Spleen (tissue), 11 donors: ENCODE results near the gene C4A. TPM values are rescaled to one million over a fixed set of nuclear protein-coding genes. Genes with fewer than 3 reads are reported as not detected.
A peak's percentile ranks its signal among the peaks of the same experiment; 100 is the strongest.
"Not testable (repeated sequence)": the region's sequence is repeated elsewhere in the genome, so short reads cannot be mapped to it uniquely, and the experiment has no call there.

Source experiments
- DNase-seq: peaks from one replicate; pipeline ENCODE4 v3.0.0-alpha.2; 2020
- H3K27ac ChIP-seq, 8 donors: fragments of 200-600 bp; sonication (generic) in 7 of 8; 1 replicate in 4 of 8; 2 replicates in 4 of 8; pipeline versions ENCODE4 v1.5.0 to v1.8.0; 2016 to 2021; ENCODE audit warnings: inconsistent platforms in 4 of 8, mild to moderate bottlenecking in 4 of 8, moderate library complexity in 1 of 8
- H3K27me3 ChIP-seq, 7 donors: fragments of 200-600 bp; sonication (generic) in 6 of 7; replicated peaks in 1 of 7; 1 replicate in 4 of 7; 2 replicates in 3 of 7; pipeline versions ENCODE4 v1.5.0 to v1.8.0; 2016 to 2021; ENCODE audit warnings: inconsistent platforms in 3 of 7, mild to moderate bottlenecking in 1 of 7
- H3K36me3 ChIP-seq, 6 donors: fragments of 200-600 bp; sonication (generic) in 5 of 6; 1 replicate in 4 of 6; 2 replicates in 2 of 6; pipeline versions ENCODE4 v1.5.0 to v1.8.0; 2016 to 2021; ENCODE audit warnings: inconsistent platforms in 2 of 6
- H3K4me1 ChIP-seq, 6 donors: fragments of 200-600 bp; sonication (generic) in 5 of 6; 1 replicate in 3 of 6; 2 replicates in 3 of 6; pipeline versions ENCODE4 v1.5.0 to v1.8.0; 2016 to 2021; ENCODE audit warnings: inconsistent platforms in 3 of 6
- H3K4me3 ChIP-seq, 8 donors: fragments of 200-600 bp; sonication (generic) in 7 of 8; 1 replicate in 4 of 8; 2 replicates in 4 of 8; pipeline versions ENCODE4 v1.5.0 to v1.8.0; 2016 to 2021; ENCODE audit warnings: inconsistent platforms in 4 of 8, mild to moderate bottlenecking in 4 of 8, moderate library complexity in 2 of 8
- H3K9me3 ChIP-seq, 8 donors: fragments of 200-600 bp; sonication (generic) in 7 of 8; 1 replicate in 4 of 8; 2 replicates in 4 of 8; pipeline versions ENCODE4 v1.5.0 to v1.8.0; 2016 to 2021; ENCODE audit warnings: inconsistent platforms in 4 of 8
- POLR2AphosphoS5 ChIP-seq, 3 donors: sonication (generic); formaldehyde crosslinking; IDR thresholded peaks; one replicate each; pipeline ENCODE4 v1.5.1; 2017; ENCODE audit warnings: antibody characterized with exemption in 3 of 3
- WGBS, 5 donors: extraction: QIAGEN DNeasy Blood & Tissue Kit in 3 of 5; methylation state at CpG; one replicate each; pipeline versions ENCODE4 v1.1.5 to v1.1.7; 2013 to 2018; 5-methylcytosine and 5-hydroxymethylcytosine counted together
- intact Hi-C: fragments of 100-400 bp; cut with DNase I; formaldehyde crosslinking; loops from one replicate; pipeline ENCODE4 v1.15.0; 2023; ENCODE audit warnings: low total_unique reads
- polyA plus RNA-seq, 3 donors: library from polyadenylated mRNA; stranded (reverse); fragments of 200-250 nt; gene quantifications; one replicate each; pipeline ENCODE4 v1.2.1, GENCODE V29; 2013
- total RNA-seq, 7 donors: library from RNA; depleted of rRNA in 3 of 7; stranded (reverse); fragments of >200 nt in 3 of 7; fragmentation: NEBNext Ultra II Directional in 4 of 7; extraction: Animal tissue kit (Norgen Biotek cat#: 25700) in 4 of 7; gene quantifications; one replicate each; pipeline versions ENCODE4 v1.1.0 to v1.2.1, GENCODE V29; 2016 to 2021
- donor health status: healthy with polysubstance abuse.
- donor health status: DM: no; HTN: no; CAD: no; lungs with moderate emphysema.
- donor health status: DM: no; HTN: no; CAD: no.
- donor health status: Bipolar disorder and iron deficiency.
- donor health status: healthy.
- donor health status: DM: no; HTN: no; CAD: no.
- donor health status: DM: yes; HTN: yes; CAD: no.

C4A gene
- total and polyA plus RNA-seq, 10 donors = 50.1 to 332 (median 116) TPM

DNA sequence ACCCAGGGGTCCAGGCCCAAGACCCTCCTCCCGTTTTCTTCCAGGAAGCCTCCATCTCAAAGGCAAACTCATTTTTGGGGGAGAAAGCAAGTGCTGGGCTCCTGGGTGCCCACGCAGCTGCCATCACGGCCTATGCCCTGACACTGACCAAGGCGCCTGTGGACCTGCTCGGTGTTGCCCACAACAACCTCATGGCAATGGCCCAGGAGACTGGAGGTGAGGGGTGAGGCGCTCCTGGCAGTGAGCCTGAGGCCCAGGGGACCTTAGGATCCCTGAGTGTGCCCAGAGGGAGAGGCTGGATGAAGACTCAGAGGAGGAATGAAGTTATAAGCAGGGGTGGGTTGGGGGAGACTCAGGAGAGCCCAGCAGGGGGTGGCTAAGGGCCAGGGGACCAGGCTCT lies 14.5 kb downstream of the C4A start:
- DNase-seq, H3K9me3 ChIP-seq, H3K27me3 ChIP-seq, H3K4me1 ChIP-seq, H3K36me3 ChIP-seq, intact Hi-C loops, H3K27ac ChIP-seq, H3K4me3 ChIP-seq: not testable (repeated sequence)
- 90 to 94% (median 94%) methylated on average over 4 to 6 of the region's 6 CpGs for WGBS, 5 donors

GRCh38 chr6:32002546-32003268 lies 20.9 kb downstream of the C4A start:
- H3K36me3 ChIP-seq, H3K4me1 ChIP-seq, DNase-seq, H3K27me3 ChIP-seq, intact Hi-C loops, H3K9me3 ChIP-seq, H3K4me3 ChIP-seq, H3K27ac ChIP-seq: not testable (repeated sequence)
- no CpG with 5 or more reads among the region's 15 CpGs for WGBS, 5 donors

GRCh38 chr6:32003301-32003700 lies 21.4 kb downstream of the C4A start:
- DNase-seq, H3K36me3 ChIP-seq, H3K4me1 ChIP-seq, H3K9me3 ChIP-seq, intact Hi-C loops, H3K4me3 ChIP-seq, H3K27ac ChIP-seq, H3K27me3 ChIP-seq: not testable (repeated sequence)
- WGBS, 5 donors = no CpG with 5 or more reads among the region's 7 CpGs

DNA sequence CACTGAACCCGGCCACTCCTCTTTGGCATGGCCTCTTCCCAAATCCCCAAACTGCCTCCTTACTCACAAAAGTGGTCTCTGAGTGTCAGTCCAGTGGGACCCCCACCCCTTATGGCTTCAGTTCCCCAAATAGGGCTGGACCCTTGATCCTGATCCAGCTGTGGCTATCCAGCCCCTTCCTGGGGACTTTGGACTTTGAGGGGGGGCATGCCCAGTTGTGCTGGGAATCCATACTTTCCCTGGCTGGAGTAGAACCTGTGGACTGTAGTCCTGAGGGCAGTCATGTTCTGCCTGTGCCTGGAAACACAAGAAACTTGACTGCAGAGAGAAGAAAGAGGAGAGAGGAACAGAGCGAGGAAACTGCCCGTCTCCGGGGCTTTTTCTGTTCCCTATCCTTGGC lies 22.5 kb downstream of the C4A start:
- H3K27me3 ChIP-seq, intact Hi-C loops, H3K4me1 ChIP-seq, H3K36me3 ChIP-seq, H3K9me3 ChIP-seq, H3K4me3 ChIP-seq: not testable (repeated sequence)
- peak; percentile 13 for DNase-seq
- H3K27ac ChIP-seq = peak overlapping the region in 3 of 8 donors; percentile 30 to 62 (median 45)
- WGBS, 5 donors = 50 to 78% (median 65%) methylated on average over 3 to 4 of the region's 4 CpGs

- H3K27me3 ChIP-seq, H3K9me3 ChIP-seq, H3K4me1 ChIP-seq, H3K4me3 ChIP-seq, intact Hi-C loops, H3K36me3 ChIP-seq: not testable (repeated sequence)
- peak overlapping the region in 5 of 8 donors; percentile 21 to 62 (median 45) for H3K27ac ChIP-seq
- peak; percentile 58 for DNase-seq
- WGBS, 5 donors = 50 to 64% (median 59%) methylated on average over 8 to 10 of the region's 13 CpGs
- TF ChIP-seq POLR2AphosphoS5 (IDR thresholded peaks at IDR 0.05) = peak in 1 of 3 donors; percentile 31
Observed at GRCh38 chr6:32004864-32005537, 23.1 kb downstream of the C4A start.

- H3K4me3 ChIP-seq, intact Hi-C loops, H3K4me1 ChIP-seq, H3K9me3 ChIP-seq, H3K27me3 ChIP-seq, H3K36me3 ChIP-seq: not testable (repeated sequence)
- DNase-seq = peak; percentile 69
- H3K27ac ChIP-seq = peak overlapping the region in 5 of 8 donors; percentile 21 to 62 (median 45)
- 65 to 80% (median 75%) methylated on average over 3 to 8 of the region's 9 CpGs for WGBS, 5 donors
Observed at GRCh38 chr6:32005538-32005880, 23.7 kb downstream of the C4A start.

GRCh38 chr6:32005991-32006529 lies 24.2 kb downstream of the C4A start:
- 74 to 91% (median 81%) methylated on average over 6 to 8 of the region's 8 CpGs for WGBS, 5 donors
- H3K27me3 ChIP-seq, H3K4me3 ChIP-seq, H3K36me3 ChIP-seq, intact Hi-C loops, H3K9me3 ChIP-seq, H3K4me1 ChIP-seq: not testable (repeated sequence)
- DNase-seq = peak; percentile 46
- H3K27ac ChIP-seq = peak overlapping the region in 2 of 8 donors; percentile 46 to 62

- intact Hi-C loops = not testable (repeated sequence)
- 79 to 94% (median 87%) methylated on average over 8 to 12 of the region's 12 CpGs for WGBS, 5 donors
Observed at GRCh38 chr6:32007086-32007485, 25.2 kb downstream of the C4A start.

DNA sequence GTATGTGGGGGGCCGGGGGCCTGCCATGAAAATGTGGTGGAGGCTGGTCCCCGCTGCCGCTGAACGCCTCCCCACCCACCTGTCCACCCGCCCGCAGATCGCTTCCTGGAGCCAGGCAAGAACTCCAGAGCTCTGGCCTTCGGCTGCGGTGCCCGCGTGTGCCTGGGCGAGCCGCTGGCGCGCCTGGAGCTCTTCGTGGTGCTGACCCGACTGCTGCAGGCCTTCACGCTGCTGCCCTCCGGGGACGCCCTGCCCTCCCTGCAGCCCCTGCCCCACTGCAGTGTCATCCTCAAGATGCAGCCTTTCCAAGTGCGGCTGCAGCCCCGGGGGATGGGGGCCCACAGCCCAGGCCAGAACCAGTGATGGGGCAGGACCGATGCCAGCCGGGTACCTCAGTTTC lies 26.2 kb downstream of the C4A start:
- H3K4me3 ChIP-seq, intact Hi-C loops, H3K9me3 ChIP-seq, H3K4me1 ChIP-seq, H3K27me3 ChIP-seq, H3K36me3 ChIP-seq, H3K27ac ChIP-seq: not testable (repeated sequence)
- WGBS, 5 donors = no CpG with 5 or more reads among the region's 24 CpGs
- DNase-seq = peak; percentile 17

More at GRCh38 chr6:32007086-32007485, 25.2 kb downstream of the C4A start:
- peak; percentile 49 for DNase-seq
- H3K9me3 ChIP-seq, H3K36me3 ChIP-seq, H3K27me3 ChIP-seq, H3K27ac ChIP-seq, H3K4me1 ChIP-seq, H3K4me3 ChIP-seq: not testable (repeated sequence)

- H3K4me1 ChIP-seq, H3K27me3 ChIP-seq, intact Hi-C loops, DNase-seq, H3K9me3 ChIP-seq, H3K4me3 ChIP-seq, H3K36me3 ChIP-seq, H3K27ac ChIP-seq: not testable (repeated sequence)
- 33 to 74% (median 59%) methylated on average over 6 to 9 of the region's 12 CpGs for WGBS, 5 donors
Observed at GRCh38 chr6:32008616-32009015, 26.8 kb downstream of the C4A start.

DNA sequence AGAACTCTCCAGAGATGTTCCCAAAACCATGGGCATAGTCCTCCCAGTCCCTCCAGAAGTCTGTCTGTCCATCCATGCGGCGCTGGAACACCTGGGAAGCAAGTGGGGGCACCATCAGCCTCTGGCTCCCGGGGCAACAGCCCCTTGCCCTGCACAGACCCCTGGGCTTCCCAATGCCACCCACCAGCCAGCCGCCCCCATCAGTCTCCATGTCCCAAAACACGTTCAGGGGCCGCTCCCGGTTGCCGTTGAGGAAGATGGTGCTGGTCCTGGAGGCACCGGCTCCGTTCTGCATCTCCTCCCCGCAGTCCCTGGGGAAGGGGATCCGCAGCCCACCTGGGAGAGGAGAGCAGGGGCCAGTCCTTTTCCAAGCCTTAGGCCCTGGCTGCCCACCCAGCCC lies 27.7 kb downstream of the C4A start:
- H3K4me1 ChIP-seq, H3K27me3 ChIP-seq, intact Hi-C loops, H3K9me3 ChIP-seq, H3K36me3 ChIP-seq, H3K27ac ChIP-seq, H3K4me3 ChIP-seq: not testable (repeated sequence)
- DNase-seq = peak; percentile 16
- 66 to 83% (median 72%) methylated on average over 4 to 12 of the region's 12 CpGs for WGBS, 5 donors
